Breast epithelium (tissue), 3 donors: ENCODE results near the gene CHD6.

Experiments
- CTCF ChIP-seq, 3 donors: fragments of 450-650 bp; IDR thresholded peaks; one replicate each; pipeline ENCODE4 v1.5.1; 2016 to 2017; ENCODE audit warnings: antibody characterized with exemption in 3 of 3, mild to moderate bottlenecking in 3 of 3, moderate library complexity in 3 of 3
- POLR2A ChIP-seq: fragments of 450-650 bp; IDR thresholded peaks from one replicate; pipeline ENCODE4 v1.6.1; 2016; ENCODE audit warnings: antibody characterized with exemption, mild to moderate bottlenecking, moderate library complexity
- POLR2AphosphoS5 ChIP-seq, 3 donors: sonication (generic); formaldehyde crosslinking; IDR thresholded peaks; one replicate each; pipeline ENCODE4 v1.6.1; 2017; ENCODE audit warnings: antibody characterized with exemption in 3 of 3

DNA sequence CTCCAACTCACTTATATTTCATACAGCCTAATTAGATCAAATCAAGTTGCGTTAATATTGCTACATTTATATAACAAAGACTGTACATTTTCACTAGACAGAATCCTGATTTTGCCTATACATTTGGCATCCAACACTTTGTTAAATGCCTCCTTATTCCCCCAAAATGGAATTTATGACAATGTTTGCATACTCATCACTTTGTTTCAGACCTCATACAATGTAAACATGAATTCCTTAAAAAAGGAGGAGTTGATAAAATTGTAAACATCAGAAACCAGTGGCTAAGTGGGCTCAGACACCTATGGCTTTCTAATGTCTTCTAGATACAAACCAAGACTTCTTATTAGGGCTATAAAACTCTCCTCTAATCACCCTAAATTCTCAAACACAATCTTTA lies 87.3 kb downstream of the CHD6 start:
- TF ChIP-seq CTCF (IDR thresholded peaks at IDR 0.05), result no peak
- TF ChIP-seq POLR2AphosphoS5 (IDR thresholded peaks at IDR 0.05), result no peak
- no peak for TF ChIP-seq POLR2A
